HepG2 (cell line): ENCODE measurements around the gene ZNF488. TPM values are rescaled to one million over a fixed set of nuclear protein-coding genes. Genes with fewer than 3 reads are reported as not detected.

Source experiments
- ATAC-seq: fragments of 200-7000 bp; cut with Tn5 transposase; 3 replicates; pipeline ENCODE4 v1.9.1; 2020; ENCODE audit warnings: mild to moderate bottlenecking, moderate library complexity
- BruUV-seq: library from RNA; stranded (reverse); fragments of 400-500 nt; replicated peaks from 2 replicates; lab custom pipeline; 2021; lab: Mats Ljungman, UMichigan
- CTCF ChIA-PET: fragments of 300-600 bp; formaldehyde crosslinking; extraction: SDS; loops from one replicate; lab custom pipeline; 2021; ENCODE audit warnings: low total read pairs, inconsistent platforms, low intra/inter-chr PET ratio; lab: Yijun Ruan, JAX
- POLR2A ChIA-PET: fragments of 350-600 bp; sonication (Branson Sonifier 250); formaldehyde crosslinking; loops from one replicate; lab custom pipeline; 2020; ENCODE audit warnings: antibody characterized with exemption, inconsistent platforms; lab: Yijun Ruan, JAX
- DNase-seq: peaks from one replicate; pipeline ENCODE4 v3.0.0-alpha.2; 2015; ENCODE audit warnings: low spot score
- FAIRE-seq: peaks from 3 replicates; lab custom pipeline; 2011; peaks lifted over from hg19 to GRCh38; lab: Jason Lieb, UNC
- H2AFZ ChIP-seq: one replicate; pipeline ENCODE4 v1.6.1; 2011; ENCODE audit warnings: low read length, inconsistent platforms
- H3K27ac ChIP-seq: fragments of 300-600 bp; 3 replicates; pipeline ENCODE4 v1.8.0; 2011; ENCODE audit warnings: mixed run types, mild to moderate bottlenecking, mixed read lengths, low read length, inconsistent platforms; ENCODE audit not compliant: insufficient read depth; ENCODE audit errors: extremely low read length
- H3K27me3 ChIP-seq, 2 experiments: fragments of 200-600 bp in 1 of 2; 2 replicates in 1 of 2; 3 replicates in 1 of 2; pipeline versions ENCODE4 v1.6.0 to v1.8.0; 2011; ENCODE audit warnings: low read length in 2 of 2, mild to moderate bottlenecking in 2 of 2, moderate library complexity in 2 of 2, inconsistent platforms in 1 of 2; ENCODE audit not compliant: insufficient read depth in 2 of 2, control insufficient read depth in 1 of 2
- H3K36me3 ChIP-seq, 2 experiments: fragments of 200-600 bp in 1 of 2; replicated peaks in 1 of 2; 2 replicates in 1 of 2; 3 replicates in 1 of 2; pipeline versions ENCODE4 v1.5.1 to v1.8.0; 2011; ENCODE audit warnings: low read length in 2 of 2, inconsistent platforms in 1 of 2; ENCODE audit not compliant: insufficient read depth in 2 of 2, control insufficient read depth in 1 of 2
- H3K4me1 ChIP-seq: 2 replicates; pipeline ENCODE4 v1.5.1; 2012; ENCODE audit warnings: low read length, inconsistent platforms; ENCODE audit not compliant: insufficient read depth
- H3K4me2 ChIP-seq: 2 replicates; pipeline ENCODE4 v1.6.0; 2011; ENCODE audit warnings: low read depth, low read length, inconsistent platforms
- H3K4me3 ChIP-seq, 3 experiments: fragments of 200-600 bp in 1 of 3; sonication (generic), shearing (Covaris generic) in 1 of 3; replicated peaks in 1 of 3; 2 replicates each; pipeline ENCODE4 v1.5.1; 2011 to 2016; ENCODE audit warnings: low read length in 3 of 3, inconsistent platforms in 2 of 3, low read depth in 2 of 3, mild to moderate bottlenecking in 2 of 3, control low read depth in 1 of 3, mixed read lengths in 1 of 3; ENCODE audit not compliant: insufficient read depth in 1 of 3
- H3K79me2 ChIP-seq: one replicate; pipeline ENCODE4 v1.6.1; 2011; ENCODE audit warnings: low read length, inconsistent platforms; ENCODE audit not compliant: insufficient read depth
- H3K9ac ChIP-seq: 2 replicates; pipeline ENCODE4 v1.6.0; 2011; ENCODE audit warnings: mild to moderate bottlenecking, low read depth, low read length, inconsistent platforms; ENCODE audit not compliant: insufficient read depth
- H3K9me3 ChIP-seq: 2 replicates; pipeline ENCODE4 v1.5.1; 2012; ENCODE audit warnings: mild to moderate bottlenecking, low read length
- H4K20me1 ChIP-seq: 2 replicates; pipeline ENCODE4 v1.6.0; 2011; ENCODE audit warnings: inconsistent platforms, mild to moderate bottlenecking, low read length, moderate library complexity; ENCODE audit not compliant: insufficient read depth
- CTCF ChIP-seq: sonication (generic); formaldehyde crosslinking; IDR thresholded peaks from 2 replicates; pipeline ENCODE4 v1.5.0; 2020; ENCODE audit warnings: mild to moderate bottlenecking, missing genetic modification reagents, moderate library complexity
- HNF4A ChIP-seq: sonication (generic); formaldehyde crosslinking; IDR thresholded peaks from 2 replicates; pipeline ENCODE4 v1.4.0; 2020; ENCODE audit warnings: missing genetic modification reagents
- ISX ChIP-seq: sonication (generic); formaldehyde crosslinking; conservative IDR thresholded peaks from 2 replicates; pipeline ENCODE4 v1.5.0; 2020; ENCODE audit warnings: missing genetic modification reagents
- MATR3 ChIP-seq: sonication (generic); formaldehyde crosslinking; IDR thresholded peaks from 2 replicates; pipeline ENCODE4 v1.4.0; 2020; ENCODE audit warnings: missing genetic modification reagents
- MBNL3 ChIP-seq: fragments of 250-450 bp; sonication (Bioruptor Pico); conservative IDR thresholded peaks from 2 replicates; pipeline ENCODE4 v1.8.0; 2022; ENCODE audit warnings: mild to moderate bottlenecking, inconsistent platforms
- MIER2 ChIP-seq: IDR thresholded peaks from 2 replicates; pipeline ENCODE4 v1.6.1; 2016; ENCODE audit warnings: missing biosample characterization, missing genetic modification reagents
- POLR2A ChIP-seq, 2 experiments: IDR thresholded peaks; 2 replicates each; pipeline ENCODE4 v1.6.1; 2011; ENCODE audit warnings: low read depth in 2 of 2, low read length in 2 of 2, mild to moderate bottlenecking in 1 of 2, moderate library complexity in 1 of 2; ENCODE audit not compliant: insufficient read depth in 1 of 2
- POLR2AphosphoS5 ChIP-seq: IDR thresholded peaks from 2 replicates; pipeline ENCODE4 v1.6.1; 2012; ENCODE audit warnings: low read depth, low read length
- TRIM24 ChIP-seq: sonication (generic); formaldehyde crosslinking; IDR thresholded peaks from 2 replicates; pipeline ENCODE4 v1.8.0; 2022; ENCODE audit warnings: mild to moderate bottlenecking, missing genetic modification reagents
- ZBTB42 ChIP-seq: sonication (generic); formaldehyde crosslinking; IDR thresholded peaks from 2 replicates; pipeline ENCODE4 v1.5.0; 2020; ENCODE audit warnings: mild to moderate bottlenecking, missing genetic modification reagents
- ZNF253 ChIP-seq: sonication (generic); formaldehyde crosslinking; IDR thresholded peaks from 2 replicates; pipeline ENCODE4 v1.8.0; 2022; ENCODE audit warnings: mild to moderate bottlenecking, missing genetic modification reagents, borderline replicate concordance
- ZNF34 ChIP-seq: sonication (generic); formaldehyde crosslinking; IDR thresholded peaks from 2 replicates; pipeline ENCODE4 v1.4.0; 2020; ENCODE audit warnings: mild to moderate bottlenecking, missing genetic modification reagents, borderline replicate concordance
- ZNF432 ChIP-seq: sonication (generic); formaldehyde crosslinking; IDR thresholded peaks from 2 replicates; pipeline ENCODE4 v1.5.0; 2020; ENCODE audit warnings: missing genetic modification reagents, mild to moderate bottlenecking, borderline replicate concordance
- ZNF839 ChIP-seq: sonication (generic); formaldehyde crosslinking; IDR thresholded peaks from 2 replicates; pipeline ENCODE4 v1.4.0; 2020; ENCODE audit warnings: missing genetic modification reagents, mild to moderate bottlenecking, borderline replicate concordance
- WGBS: methylation state at CpG from one replicate; pipeline ENCODE4 v1.1.6; 2017; ENCODE audit warnings: low lambda C conversion rate; 5-methylcytosine and 5-hydroxymethylcytosine counted together
- in situ Hi-C: cut with HindIII; loops from 2 replicates; pipeline ENCODE4 v1.10.0; 2017; ENCODE audit warnings: low pct_unique_long_range_greater_than_20kb; ENCODE audit not compliant: extremely low pct_ligation_motif_present
- intact Hi-C: fragments of 100-400 bp; cut with micrococcal nuclease; formaldehyde crosslinking; loops from one replicate; pipeline ENCODE4 v1.10.0; 2022; ENCODE audit not compliant: unreplicated experiment
- polyA plus RNA-seq, 8 experiments: library from polyadenylated mRNA; depleted of rRNA in 3 of 8; stranded (reverse) in 7 of 8; unstranded in 1 of 8; fragments of >200 nt; fragmentation: Illumina TruSeq in 4 of 8; extraction: Trizol in 4 of 8; gene quantifications; 2 replicates each; pipeline versions ENCODE4 v1.2.1 to v1.2.3, GENCODE V29; 2011 to 2016; ENCODE audit warnings: low read depth in 4 of 8, missing spikeins in 1 of 8, mixed read lengths in 1 of 8; ENCODE audit not compliant: insufficient read depth in 1 of 8
- total RNA-seq, 5 experiments: library from RNA; depleted of rRNA; stranded (reverse); fragments of >200 nt; fragmentation: Illumina TruSeq; extraction: Trizol; gene quantifications; 2 replicates each; pipeline ENCODE4 v1.2.3, GENCODE V29; 2016; ENCODE audit warnings: low read depth in 1 of 5
- TF ChIP-seq, protein P1 (sequence below): sonication (generic); formaldehyde crosslinking; IDR thresholded peaks from 2 replicates; pipeline ENCODE4 v1.8.0; 2022; ENCODE audit warnings: mild to moderate bottlenecking, missing genetic modification reagents, moderate library complexity

ZNF488 gene
- total and polyA plus RNA-seq, 2 of the 13 experiments (the other 11 are each of a cell fraction or from before 2014, with no cell fraction given) = 0.13 to 0.15 TPM

- TF ChIP-seq HNF4A (CRISPR knock-in tag) (no peak), CTCF (CRISPR knock-in tag) (no peak), MBNL3 (CRISPR knock-in tag) (no peak), ZNF839 (no peak), ZNF34 (CRISPR knock-in tag) (no peak)
- TF ChIP-seq, all 625 proteins: peak for 0
Observed at GRCh38 chr10:47383261-47384147, 589 bp downstream of the ZNF488 start (continued).

DNA sequence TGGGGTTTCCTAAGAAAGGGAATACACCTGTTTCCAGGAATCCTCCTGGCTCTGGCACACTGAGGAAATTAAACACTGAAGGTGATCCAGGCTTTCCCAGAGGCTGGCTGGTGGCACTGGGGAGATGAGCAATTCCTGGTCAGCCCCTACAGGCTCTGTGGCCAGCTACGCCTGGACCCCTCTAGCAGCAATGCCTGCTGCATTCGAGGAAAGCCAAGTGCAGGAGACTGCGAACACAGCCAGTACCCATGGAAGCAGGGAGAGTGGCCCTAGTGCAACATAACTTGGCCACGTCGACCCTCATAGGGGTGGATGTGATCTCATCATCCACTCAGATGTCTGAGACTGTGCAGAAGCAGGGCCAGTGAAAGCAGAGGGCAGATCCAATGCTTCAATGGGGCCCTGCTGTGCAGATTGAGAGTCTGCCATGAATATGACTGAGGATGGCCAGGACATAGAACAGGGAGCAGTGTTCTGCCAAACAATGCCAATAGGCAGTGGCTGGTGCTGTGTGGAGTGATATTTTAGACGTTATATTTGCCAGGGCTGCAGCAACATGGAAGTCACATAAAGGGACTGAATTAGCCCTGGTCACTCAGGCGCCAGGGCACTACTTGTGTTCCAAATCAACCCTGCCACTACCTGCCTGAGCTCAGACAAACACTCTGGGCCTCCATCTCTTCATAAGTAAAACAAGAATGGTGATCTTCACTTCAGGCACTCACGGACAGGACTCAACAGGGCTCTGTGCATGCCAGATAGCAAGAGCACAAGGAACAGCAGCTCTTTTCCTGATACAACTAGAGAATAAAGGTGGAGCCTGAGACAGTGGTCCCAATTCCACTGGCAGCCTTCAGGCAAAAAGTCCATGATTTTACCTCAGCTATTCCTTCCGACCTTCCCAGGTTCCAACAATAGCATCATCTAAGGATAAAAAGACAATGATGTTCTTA, 2.4 kb downstream of the ZNF488 start:
- in situ Hi-C loops = loop anchor here (5.0 to 10.0 kb wide), 2 partner anchors 1099 to 1277 kb away; no protein-coding TSS in a partner anchor
- no peak for TF ChIP-seq ISX (CRISPR knock-in tag)
- no peak for TF ChIP-seq ZNF432 (CRISPR knock-in tag)
- no peak for TF ChIP-seq ZBTB42
- no peak for TF ChIP-seq POLR2AphosphoS5
- no peak for TF ChIP-seq POLR2A (IDR thresholded peaks at IDR 0.05; ENCODE audit: insufficient read depth in 1 of 2, low read depth in 2 of 2, low read length in 2 of 2)
- TF ChIP-seq, protein P1, sequence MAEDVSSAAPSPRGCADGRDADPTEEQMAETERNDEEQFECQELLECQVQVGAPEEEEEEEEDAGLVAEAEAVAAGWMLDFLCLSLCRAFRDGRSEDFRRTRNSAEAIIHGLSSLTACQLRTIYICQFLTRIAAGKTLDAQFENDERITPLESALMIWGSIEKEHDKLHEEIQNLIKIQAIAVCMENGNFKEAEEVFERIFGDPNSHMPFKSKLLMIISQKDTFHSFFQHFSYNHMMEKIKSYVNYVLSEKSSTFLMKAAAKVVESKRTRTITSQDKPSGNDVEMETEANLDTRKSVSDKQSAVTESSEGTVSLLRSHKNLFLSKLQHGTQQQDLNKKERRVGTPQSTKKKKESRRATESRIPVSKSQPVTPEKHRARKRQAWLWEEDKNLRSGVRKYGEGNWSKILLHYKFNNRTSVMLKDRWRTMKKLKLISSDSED = no peak
- no peak for TF ChIP-seq TRIM24 (CRISPR knock-in tag)
- TF ChIP-seq MATR3 (CRISPR knock-in tag) = no peak
- no peak for TF ChIP-seq ZNF253 (CRISPR knock-in tag)
- no peak for TF ChIP-seq MIER2 (CRISPR knock-in tag)
- TF ChIP-seq, all 625 proteins: peak for 0
- ChIA-PET CTCF (no interaction called here), POLR2A (no interaction called here)
- Histone ChIP-seq H3K9me3 (0 out of 2 replicates have a peak, but pooled peaks cover 4% of the 10 kb centered on the region), H3K4me3 (no peak overlapping the region), H3K4me1 (peaks cover 32% of the 10 kb centered on the region), H2AFZ (no peak overlapping the region), H3K36me3 (no peaks in the 10 kb centered on the region), H3K9ac (no peak overlapping the region), H3K79me2 (no peaks in the 10 kb centered on the region), H3K27ac (no peak overlapping the region), H4K20me1 (no peaks in the 10 kb centered on the region), H3K4me2 (no peak overlapping the region), H3K27me3 (peaks cover 3 to 20% of the 10 kb centered on the region in 2 experiments; a peak in 4 of 5 replicates)
- DNase-seq = no peak
- 37% methylated on average over 7 of the region's 9 CpGs for WGBS
- ATAC-seq = no peak
- intact Hi-C loops = no loop called here
- no peak for FAIRE-seq
- BruUV-seq = no TSS peak
